Measurements from ENCODE around the gene FDX1.

Gene FDX1

GRCh38 chr11:110407315-110407714, 22.4 kb upstream of the FDX1 start:
- Histone ChIP-seq H2BK12ac (ENCODE audit: low read length) (no peak overlapping the region), H3K27ac (replicated peaks; ENCODE audit: low read length) (no peak overlapping the region), H3K27me3 (ENCODE audit: control insufficient read depth in 3 of 3, insufficient read depth in 3 of 3, low read depth in 1 of 3, low read length in 3 of 3) (no peaks in the 10 kb centered on the region), H3K36me3 (replicated peaks in 1 of 2; ENCODE audit: control insufficient read depth in 2 of 2, insufficient read depth in 2 of 2, low read length in 2 of 2) (no peaks in the 10 kb centered on the region), H3K23ac (ENCODE audit: low read depth, low read length, poor library complexity) (no peak overlapping the region), H2AK5ac (ENCODE audit: low read depth, low read length) (no peak overlapping the region), H3K4me2 (ENCODE audit: insufficient read depth, low read length, poor library complexity, severe bottlenecking) (no peak overlapping the region), H4K8ac (ENCODE audit: low read depth, low read length) (no peak overlapping the region), H4K91ac (ENCODE audit: low read depth, low read length, poor library complexity) (no peak overlapping the region), H3K9ac (ENCODE audit: low read depth, low read length, poor library complexity) (no peak overlapping the region), H3K9me3 (replicated peaks in 1 of 2; ENCODE audit: control insufficient read depth in 2 of 2, insufficient read depth in 1 of 2, low read depth in 1 of 2, low read length in 2 of 2) (no peaks in the 10 kb centered on the region), H3K79me1 (ENCODE audit: low read depth, low read length) (no peaks in the 10 kb centered on the region), H2BK120ac (ENCODE audit: low read depth, low read length) (no peak overlapping the region), H2AFZ (ENCODE audit: low read length) (no peak overlapping the region), H2BK5ac (ENCODE audit: low read length) (no peak overlapping the region), H2BK15ac (ENCODE audit: low read length) (no peak overlapping the region), H3K14ac (ENCODE audit: low read length) (no peak overlapping the region), H3K4ac (ENCODE audit: low read length) (no peak overlapping the region), H3K4me1 (ENCODE audit: control insufficient read depth in 2 of 2, insufficient read depth in 1 of 2, low read depth in 1 of 2, low read length in 2 of 2) (no peaks in the 10 kb centered on the region), H3K18ac (ENCODE audit: low read length) (no peak overlapping the region), H3K4me3 (ENCODE audit: low read length in 2 of 2) (no peak overlapping the region)
- no peak for DNase-seq (ENCODE audit: low spot score)
- WGBS, 2 donors (ENCODE audit: extremely low coverage in 2 of 2, insufficient read length in 2 of 2, insufficient replicate concordance in 1 of 2) = no CpG with 5 or more reads among the region's 5 CpGs

- no CpG with 5 or more reads among the region's 3 CpGs for WGBS, 2 donors (ENCODE audit: extremely low coverage in 2 of 2, insufficient read length in 2 of 2, insufficient replicate concordance in 1 of 2)
- H2BK120ac ChIP-seq (ENCODE audit: low read depth, low read length) = no peak overlapping the region
Observed at GRCh38 chr11:110409174-110409573, 20.6 kb upstream of the FDX1 start.

GRCh38 chr11:110410651-110411050, 19.1 kb upstream of the FDX1 start:
- no peak overlapping the region for H2AK5ac ChIP-seq (ENCODE audit: low read depth, low read length)
- H2AFZ ChIP-seq (ENCODE audit: low read length) = no peak overlapping the region

More at GRCh38 chr11:110409174-110409573, 20.6 kb upstream of the FDX1 start:
- H2BK5ac ChIP-seq (ENCODE audit: low read length) = no peak overlapping the region
- H2AK5ac ChIP-seq (ENCODE audit: low read depth, low read length) = no peak overlapping the region
- H3K18ac ChIP-seq (ENCODE audit: low read length) = no peak overlapping the region
- no peaks in the 10 kb centered on the region for H3K36me3 ChIP-seq (replicated peaks in 1 of 2; ENCODE audit: control insufficient read depth in 2 of 2, insufficient read depth in 2 of 2, low read length in 2 of 2)
- H3K27me3 ChIP-seq (ENCODE audit: control insufficient read depth in 3 of 3, insufficient read depth in 3 of 3, low read depth in 1 of 3, low read length in 3 of 3) = no peaks in the 10 kb centered on the region
- no peaks in the 10 kb centered on the region for H3K9me3 ChIP-seq (replicated peaks in 1 of 2; ENCODE audit: control insufficient read depth in 2 of 2, insufficient read depth in 1 of 2, low read depth in 1 of 2, low read length in 2 of 2)
- no peak overlapping the region for H3K9ac ChIP-seq (ENCODE audit: low read depth, low read length, poor library complexity)
- H3K27ac ChIP-seq (replicated peaks; ENCODE audit: low read length) = no peak overlapping the region
- no peak overlapping the region for H4K8ac ChIP-seq (ENCODE audit: low read depth, low read length)
- no peaks in the 10 kb centered on the region for H3K4me1 ChIP-seq (ENCODE audit: control insufficient read depth in 2 of 2, insufficient read depth in 1 of 2, low read depth in 1 of 2, low read length in 2 of 2)
- no peak overlapping the region for H2BK15ac ChIP-seq (ENCODE audit: low read length)
- H3K4ac ChIP-seq (ENCODE audit: low read length) = no peak overlapping the region
- no peak overlapping the region for H3K14ac ChIP-seq (ENCODE audit: low read length)
- no peak overlapping the region for H4K91ac ChIP-seq (ENCODE audit: low read depth, low read length, poor library complexity)
- no peaks in the 10 kb centered on the region for H3K79me1 ChIP-seq (ENCODE audit: low read depth, low read length)
- no peak overlapping the region for H3K23ac ChIP-seq (ENCODE audit: low read depth, low read length, poor library complexity)
- no peak for DNase-seq (ENCODE audit: low spot score)
- no peak overlapping the region for H3K4me3 ChIP-seq (ENCODE audit: low read length in 2 of 2)
- no peak overlapping the region for H2AFZ ChIP-seq (ENCODE audit: low read length)
- no peak overlapping the region for H3K4me2 ChIP-seq (ENCODE audit: insufficient read depth, low read length, poor library complexity, severe bottlenecking)
- H2BK12ac ChIP-seq (ENCODE audit: low read length) = no peak overlapping the region

GRCh38 chr11:110415081-110415480, 14.7 kb upstream of the FDX1 start:
- Histone ChIP-seq H4K8ac (ENCODE audit: low read depth, low read length) (no peak overlapping the region), H3K4me1 (ENCODE audit: control insufficient read depth in 2 of 2, insufficient read depth in 1 of 2, low read depth in 1 of 2, low read length in 2 of 2) (no peaks in the 10 kb centered on the region), H3K27ac (replicated peaks; ENCODE audit: low read length) (no peak overlapping the region), H3K14ac (ENCODE audit: low read length) (no peak overlapping the region), H2AK5ac (ENCODE audit: low read depth, low read length) (no peak overlapping the region), H3K36me3 (replicated peaks in 1 of 2; ENCODE audit: control insufficient read depth in 2 of 2, insufficient read depth in 2 of 2, low read length in 2 of 2) (no peaks in the 10 kb centered on the region), H3K18ac (ENCODE audit: low read length) (no peak overlapping the region), H2BK120ac (ENCODE audit: low read depth, low read length) (no peak overlapping the region), H3K79me1 (ENCODE audit: low read depth, low read length) (no peaks in the 10 kb centered on the region), H2BK5ac (ENCODE audit: low read length) (no peak overlapping the region), H2BK15ac (ENCODE audit: low read length) (no peak overlapping the region), H2BK12ac (ENCODE audit: low read length) (no peak overlapping the region), H3K4ac (ENCODE audit: low read length) (no peak overlapping the region), H3K4me2 (ENCODE audit: insufficient read depth, low read length, poor library complexity, severe bottlenecking) (no peak overlapping the region), H3K27me3 (ENCODE audit: control insufficient read depth in 3 of 3, insufficient read depth in 3 of 3, low read depth in 1 of 3, low read length in 3 of 3) (no peaks in the 10 kb centered on the region), H3K4me3 (ENCODE audit: low read length in 2 of 2) (no peak overlapping the region), H3K23ac (ENCODE audit: low read depth, low read length, poor library complexity) (no peak overlapping the region), H4K91ac (ENCODE audit: low read depth, low read length, poor library complexity) (no peak overlapping the region), H2AFZ (ENCODE audit: low read length) (no peak overlapping the region), H3K9me3 (replicated peaks in 1 of 2; ENCODE audit: control insufficient read depth in 2 of 2, insufficient read depth in 1 of 2, low read depth in 1 of 2, low read length in 2 of 2) (no peaks in the 10 kb centered on the region), H3K9ac (ENCODE audit: low read depth, low read length, poor library complexity) (no peak overlapping the region)
- no CpG with 5 or more reads among the region's 2 CpGs for WGBS, 2 donors (ENCODE audit: extremely low coverage in 2 of 2, insufficient read length in 2 of 2, insufficient replicate concordance in 1 of 2)
- DNase-seq (ENCODE audit: low spot score) = no peak

More at GRCh38 chr11:110410651-110411050, 19.1 kb upstream of the FDX1 start:
- Histone ChIP-seq H3K9me3 (replicated peaks in 1 of 2; ENCODE audit: control insufficient read depth in 2 of 2, insufficient read depth in 1 of 2, low read depth in 1 of 2, low read length in 2 of 2) (no peaks in the 10 kb centered on the region), H3K4ac (ENCODE audit: low read length) (no peak overlapping the region), H3K4me1 (ENCODE audit: control insufficient read depth in 2 of 2, insufficient read depth in 1 of 2, low read depth in 1 of 2, low read length in 2 of 2) (no peaks in the 10 kb centered on the region), H3K27ac (replicated peaks; ENCODE audit: low read length) (no peak overlapping the region), H3K36me3 (replicated peaks in 1 of 2; ENCODE audit: control insufficient read depth in 2 of 2, insufficient read depth in 2 of 2, low read length in 2 of 2) (no peaks in the 10 kb centered on the region), H3K9ac (ENCODE audit: low read depth, low read length, poor library complexity) (no peak overlapping the region), H2BK15ac (ENCODE audit: low read length) (no peak overlapping the region), H3K27me3 (ENCODE audit: control insufficient read depth in 3 of 3, insufficient read depth in 3 of 3, low read depth in 1 of 3, low read length in 3 of 3) (no peaks in the 10 kb centered on the region), H2BK120ac (ENCODE audit: low read depth, low read length) (no peak overlapping the region), H3K4me3 (ENCODE audit: low read length in 2 of 2) (no peak overlapping the region), H3K23ac (ENCODE audit: low read depth, low read length, poor library complexity) (no peak overlapping the region), H4K91ac (ENCODE audit: low read depth, low read length, poor library complexity) (no peak overlapping the region), H3K18ac (ENCODE audit: low read length) (no peak overlapping the region), H3K14ac (ENCODE audit: low read length) (no peak overlapping the region), H2BK5ac (ENCODE audit: low read length) (no peak overlapping the region), H2BK12ac (ENCODE audit: low read length) (no peak overlapping the region), H3K79me1 (ENCODE audit: low read depth, low read length) (no peaks in the 10 kb centered on the region), H3K4me2 (ENCODE audit: insufficient read depth, low read length, poor library complexity, severe bottlenecking) (no peak overlapping the region), H4K8ac (ENCODE audit: low read depth, low read length) (no peak overlapping the region)
- no CpG with 5 or more reads among the region's 1 CpG for WGBS, 2 donors (ENCODE audit: extremely low coverage in 2 of 2, insufficient read length in 2 of 2, insufficient replicate concordance in 1 of 2)
- no peak for DNase-seq (ENCODE audit: low spot score)

Measured in neuronal stem cell (in vitro differentiated cells).